ENCODE results near the gene MIF4GD.
"Not testable (repeated sequence)": the region's sequence is repeated elsewhere in the genome, so short reads cannot be mapped to it uniquely, and the experiment has no call there.

MIF4GD gene

DNA sequence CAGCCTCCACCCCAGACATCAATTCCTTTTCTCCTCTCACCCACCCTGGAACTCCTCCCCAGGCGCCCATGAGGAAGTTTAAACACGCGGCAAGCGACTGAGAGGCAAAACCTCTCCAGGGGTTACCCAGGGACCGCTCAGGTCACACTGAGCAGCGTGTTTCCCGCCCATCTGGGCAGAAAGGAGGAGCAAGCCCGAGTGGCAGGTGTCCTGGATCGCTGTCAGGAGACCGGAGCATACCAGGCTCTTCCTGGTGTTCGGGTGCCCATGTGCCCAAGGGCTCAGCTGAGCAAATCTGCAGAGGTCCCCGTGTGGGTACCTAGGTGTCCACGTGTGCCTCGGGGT, 17.7 kb upstream of the MIF4GD start:
- ChIA-PET CTCF (interaction anchor here (0.7 to 13.0 kb wide), 29 partner anchors 8 to 230 kb away, joined by 3 to 108 read pairs (median 5); partner anchors contain the start of genes GRB2 and MIF4GD), POLR2A (interaction anchor here (0.5 to 1.8 kb wide), 19 partner anchors 10 to 415 kb away, joined by 3 to 27 read pairs (median 4); partner anchors contain the start of genes GGA3, GRB2, MIF4GD and MRPS7)
- TF ChIP-seq, protein P1, sequence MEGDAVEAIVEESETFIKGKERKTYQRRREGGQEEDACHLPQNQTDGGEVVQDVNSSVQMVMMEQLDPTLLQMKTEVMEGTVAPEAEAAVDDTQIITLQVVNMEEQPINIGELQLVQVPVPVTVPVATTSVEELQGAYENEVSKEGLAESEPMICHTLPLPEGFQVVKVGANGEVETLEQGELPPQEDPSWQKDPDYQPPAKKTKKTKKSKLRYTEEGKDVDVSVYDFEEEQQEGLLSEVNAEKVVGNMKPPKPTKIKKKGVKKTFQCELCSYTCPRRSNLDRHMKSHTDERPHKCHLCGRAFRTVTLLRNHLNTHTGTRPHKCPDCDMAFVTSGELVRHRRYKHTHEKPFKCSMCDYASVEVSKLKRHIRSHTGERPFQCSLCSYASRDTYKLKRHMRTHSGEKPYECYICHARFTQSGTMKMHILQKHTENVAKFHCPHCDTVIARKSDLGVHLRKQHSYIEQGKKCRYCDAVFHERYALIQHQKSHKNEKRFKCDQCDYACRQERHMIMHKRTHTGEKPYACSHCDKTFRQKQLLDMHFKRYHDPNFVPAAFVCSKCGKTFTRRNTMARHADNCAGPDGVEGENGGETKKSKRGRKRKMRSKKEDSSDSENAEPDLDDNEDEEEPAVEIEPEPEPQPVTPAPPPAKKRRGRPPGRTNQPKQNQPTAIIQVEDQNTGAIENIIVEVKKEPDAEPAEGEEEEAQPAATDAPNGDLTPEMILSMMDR (IDR thresholded peaks at IDR 0.05; ENCODE audit: control extremely low read depth, extremely low read depth, low read depth, missing control alignments) = no peak
- DNase-seq (ENCODE audit: extremely low spot score) = peak; percentile 37

DNA sequence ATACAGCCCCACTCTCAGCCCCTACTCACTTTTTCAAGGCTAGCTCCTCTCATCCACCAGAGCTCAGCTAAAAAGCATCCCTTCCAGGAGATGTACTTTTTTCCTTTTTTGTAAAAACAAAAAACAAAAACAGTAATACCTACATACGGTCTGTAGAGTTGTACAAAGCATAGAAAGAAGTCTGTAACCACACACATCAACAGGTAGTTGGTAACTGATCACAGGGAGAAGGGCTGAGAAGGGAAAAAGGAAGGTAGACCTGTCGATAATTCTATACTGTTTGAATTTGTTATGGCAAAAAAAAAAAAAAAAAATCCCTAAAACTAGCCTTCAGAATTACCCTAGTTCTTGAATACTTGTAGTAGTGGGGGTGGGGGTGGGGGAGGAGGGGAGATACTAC, 17.3 kb upstream of the MIF4GD start:
- TF ChIP-seq, protein P1 (IDR thresholded peaks at IDR 0.05; ENCODE audit: control extremely low read depth, extremely low read depth, low read depth, missing control alignments) = no peak
- ChIA-PET POLR2A (interaction anchor here (0.7 to 1.8 kb wide), 7 partner anchors 10 to 174 kb away, joined by 5 to 27 read pairs (median 11); partner anchors contain the start of genes GRB2 and MIF4GD), CTCF (interaction anchor here (1.4 to 13.0 kb wide), 8 partner anchors 9 to 124 kb away, joined by 5 to 108 read pairs (median 12); partner anchors contain the start of genes GRB2 and MIF4GD)
- no peak for DNase-seq (ENCODE audit: extremely low spot score)

DNA sequence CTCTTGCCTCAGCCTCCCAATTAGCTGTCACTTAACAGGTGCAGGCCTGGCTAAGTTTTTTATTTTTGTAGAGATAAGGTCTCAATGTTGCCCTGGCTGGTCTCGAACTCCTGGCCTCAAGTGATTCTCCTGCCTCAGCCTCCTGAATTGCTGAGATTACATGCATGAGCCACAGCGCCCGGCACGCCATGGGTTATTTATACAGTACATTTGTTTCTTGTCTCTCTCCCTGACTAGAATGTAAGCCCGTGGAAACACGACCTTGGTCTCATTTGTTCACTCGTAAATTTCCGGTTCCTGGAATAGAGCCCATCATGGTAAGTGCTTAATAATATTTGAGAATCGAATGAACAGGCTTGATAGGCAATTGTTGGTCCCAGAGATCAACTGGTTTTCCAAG, 16.2 kb upstream of the MIF4GD start:
- DNase-seq (ENCODE audit: extremely low spot score) = no peak
- CTCF ChIA-PET = interaction anchor here (1.1 to 5.1 kb wide), 2 partner anchors 16 to 122 kb away, joined by 3 to 30 read pairs; partner anchors contain the start of gene MIF4GD
- POLR2A ChIA-PET = no interaction called here
- TF ChIP-seq, protein P1 (IDR thresholded peaks at IDR 0.05; ENCODE audit: control extremely low read depth, extremely low read depth, low read depth, missing control alignments) = no peak

DNA sequence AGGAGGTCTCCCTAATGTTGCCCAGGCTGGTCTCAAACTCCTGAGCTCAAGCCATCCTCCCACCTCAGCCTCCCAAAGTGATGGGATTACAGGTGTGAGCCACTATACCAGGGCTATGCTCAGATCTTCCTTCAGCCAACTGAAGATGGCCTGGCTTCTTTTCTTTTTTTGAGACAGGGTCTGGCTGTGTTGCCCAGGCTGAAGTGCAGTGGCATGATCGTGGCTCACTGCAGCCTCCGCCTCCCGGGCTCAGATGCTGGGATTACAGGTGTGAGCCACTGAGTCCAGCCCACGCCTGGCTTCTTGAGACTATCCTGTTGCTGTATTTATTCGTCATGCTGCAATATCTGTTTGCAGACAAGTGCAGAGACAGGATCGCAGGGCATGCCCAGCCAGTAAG, 14.1 kb upstream of the MIF4GD start:
- no peak for DNase-seq (ENCODE audit: extremely low spot score)
- ChIA-PET CTCF (interaction anchor here (1.3 to 5.1 kb wide), 5 partner anchors 9 to 127 kb away, joined by 3 to 30 read pairs (median 4); partner anchors contain the start of gene MIF4GD), POLR2A (interaction anchor here (0.5 kb wide), 1 partner anchor 9 kb away, joined by 15 read pairs; no protein-coding TSS in a partner anchor)
- TF ChIP-seq, protein P1 (IDR thresholded peaks at IDR 0.05; ENCODE audit: control extremely low read depth, extremely low read depth, low read depth, missing control alignments) = no peak

DNA sequence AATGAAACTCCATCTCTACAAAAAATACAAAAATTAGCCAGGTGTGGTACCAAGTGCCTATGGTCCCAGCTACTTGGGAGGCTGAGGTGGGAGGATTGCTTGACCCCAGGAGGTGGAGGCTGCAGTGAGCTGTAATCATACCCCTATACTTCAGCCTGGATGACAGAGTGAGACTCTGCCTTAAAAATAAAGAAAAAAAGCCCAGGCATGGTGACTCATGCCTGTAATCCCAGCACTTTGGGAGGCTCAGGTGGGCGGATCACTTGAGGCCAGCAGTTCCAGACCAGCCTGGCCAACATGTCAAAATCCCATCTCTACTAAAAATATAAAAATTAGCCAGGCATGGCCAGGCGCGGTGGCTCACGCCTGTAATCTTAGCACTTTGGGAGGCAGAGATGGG, 9.2 kb upstream of the MIF4GD start:
- DNase-seq (ENCODE audit: extremely low spot score) = not testable (repeated sequence)
- CTCF ChIA-PET = interaction anchor here (2.6 to 4.6 kb wide), 2 partner anchors 9 kb away, joined by 21 to 30 read pairs; partner anchors contain the start of genes MIF4GD and SLC25A19
- POLR2A ChIA-PET = interaction anchor here (0.7 kb wide), 1 partner anchor 504 kb away, joined by 6 read pairs; the partner anchor contains the start of gene UNK

DNA sequence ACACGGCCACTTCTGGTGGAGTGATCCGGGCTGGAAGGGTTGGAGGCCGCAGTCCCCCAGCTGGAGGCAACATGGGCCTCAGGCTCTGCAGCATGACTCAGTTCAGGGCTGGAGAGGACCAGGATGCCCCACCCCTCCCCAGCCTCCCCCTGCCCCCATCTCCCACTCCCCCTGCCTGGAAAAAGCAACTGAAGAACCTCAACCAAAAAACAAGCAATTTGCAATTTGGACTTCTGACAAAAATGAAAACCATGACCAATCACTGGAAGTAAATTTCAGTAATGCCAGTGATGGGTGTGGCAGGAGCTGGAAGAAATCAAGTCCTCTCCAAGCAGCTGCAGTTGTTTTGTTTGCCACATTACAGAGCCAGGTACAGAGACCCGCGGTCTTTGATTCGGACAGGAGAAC, 6.6 kb upstream of the MIF4GD start:
- TF ChIP-seq, protein P1 (IDR thresholded peaks at IDR 0.05; ENCODE audit: control extremely low read depth, extremely low read depth, low read depth, missing control alignments) = no peak
- POLR2A ChIA-PET = interaction anchor here (0.6 to 2.7 kb wide), 2 partner anchors 11 to 66 kb away, joined by 3 to 16 read pairs; partner anchors contain the start of gene SLC25A19
- CTCF ChIA-PET = interaction anchor here (1.3 to 4.6 kb wide), 3 partner anchors 12 to 476 kb away, joined by 3 to 21 read pairs (median 4); partner anchors contain the start of gene SLC25A19
- DNase-seq (ENCODE audit: extremely low spot score) = no peak

Measured in GM10248 (cell line).